Activated CD8-positive, alpha-beta memory T cell treated with anti-CD3 and anti-CD28 coated beads, Interleukin-2, amount 50 U/mL, for 24 hours (primary cell): ENCODE measurements around the gene DNTT.
"Not testable (repeated sequence)": the region's sequence is repeated elsewhere in the genome, so short reads cannot be mapped to it uniquely, and the experiment has no call there.

ENCODE experiments used
- DNase-seq: peaks from one replicate; pipeline ENCODE4 v3.0.0-alpha.2; 2020; ENCODE audit errors: extremely low read depth

Gene DNTT

DNA sequence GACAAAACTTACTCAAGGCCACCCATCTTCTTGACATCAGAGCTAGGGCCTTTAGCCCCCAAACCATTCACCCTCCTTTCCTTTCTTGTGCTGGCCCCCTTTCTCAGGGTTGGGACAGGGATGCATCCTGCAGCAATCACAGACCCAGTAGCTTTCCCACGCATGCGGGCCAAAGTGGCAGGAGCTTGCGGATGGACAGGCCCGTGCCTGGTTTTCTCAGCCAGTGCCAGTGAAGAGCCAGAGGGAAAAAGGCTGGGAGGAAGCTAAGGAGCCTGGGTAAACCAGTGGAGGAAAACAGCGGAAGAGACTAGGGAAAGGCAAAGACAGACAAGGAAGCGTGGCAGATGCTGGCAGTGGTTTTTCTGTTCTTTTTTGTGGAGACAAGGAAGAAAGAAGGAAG lies 27.8 kb upstream of the DNTT start:
- no peak for DNase-seq

DNA sequence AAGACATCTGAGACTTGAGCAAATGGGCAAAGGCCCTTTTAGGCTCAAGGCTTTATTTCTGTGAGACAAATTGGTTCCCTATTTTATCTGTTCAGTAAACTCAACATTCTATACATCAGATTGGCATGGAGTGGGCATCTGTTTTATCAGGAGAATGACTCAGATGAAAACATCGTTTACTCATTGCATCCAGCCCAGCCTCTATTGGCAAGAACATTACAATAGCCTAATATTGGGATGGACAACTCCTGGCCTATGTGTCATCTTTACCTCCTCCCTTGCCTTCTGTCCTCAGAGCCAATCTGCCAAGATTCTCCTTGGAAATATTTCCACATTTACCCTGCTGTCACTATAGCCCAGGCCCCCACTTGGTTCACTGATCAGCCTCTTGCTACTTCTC lies 27.4 kb upstream of the DNTT start:
- DNase-seq: no peak

DNA sequence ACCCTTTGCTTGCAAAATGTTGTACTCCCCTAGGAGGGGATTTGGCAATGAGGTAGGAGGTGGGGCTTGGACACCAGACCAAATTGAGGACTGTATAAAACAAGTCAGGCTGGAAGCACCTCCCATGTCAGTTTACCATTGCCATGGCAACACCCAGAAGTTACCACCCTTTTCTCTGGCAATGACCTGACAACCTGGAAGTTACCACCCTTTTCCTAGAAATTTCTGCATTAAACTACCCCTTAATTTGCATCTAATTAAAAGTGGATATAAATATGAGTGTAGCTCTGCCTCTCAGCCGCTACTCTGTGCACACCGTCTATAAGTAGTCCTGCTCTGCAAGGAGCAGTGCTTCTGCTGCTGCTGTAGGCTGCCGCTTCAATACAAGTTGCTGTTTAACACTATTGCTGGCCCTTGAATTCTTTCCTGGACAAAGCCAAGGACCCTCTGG lies 25.0 kb upstream of the DNTT start:
- DNase-seq: no peak

DNA sequence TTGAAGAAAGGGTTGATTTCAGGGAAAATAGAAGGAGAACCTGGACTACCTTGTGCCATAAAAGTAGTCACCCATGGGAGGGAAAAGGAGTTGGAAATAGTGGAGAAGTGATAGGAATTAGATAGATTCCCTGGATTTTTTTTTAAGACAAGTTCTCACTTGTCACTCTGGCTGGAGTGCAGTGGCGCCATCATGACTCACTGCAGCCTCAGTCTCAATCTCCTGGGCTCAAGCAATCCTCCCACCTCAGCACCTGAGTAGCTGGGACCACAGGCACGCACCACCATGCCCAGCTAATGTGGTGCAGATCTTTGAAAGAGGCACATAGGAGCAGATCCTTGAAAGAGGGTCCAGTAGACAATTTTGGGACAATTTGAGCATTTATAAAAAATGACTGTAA lies 23.4 kb upstream of the DNTT start:
- DNase-seq: no peak

DNA sequence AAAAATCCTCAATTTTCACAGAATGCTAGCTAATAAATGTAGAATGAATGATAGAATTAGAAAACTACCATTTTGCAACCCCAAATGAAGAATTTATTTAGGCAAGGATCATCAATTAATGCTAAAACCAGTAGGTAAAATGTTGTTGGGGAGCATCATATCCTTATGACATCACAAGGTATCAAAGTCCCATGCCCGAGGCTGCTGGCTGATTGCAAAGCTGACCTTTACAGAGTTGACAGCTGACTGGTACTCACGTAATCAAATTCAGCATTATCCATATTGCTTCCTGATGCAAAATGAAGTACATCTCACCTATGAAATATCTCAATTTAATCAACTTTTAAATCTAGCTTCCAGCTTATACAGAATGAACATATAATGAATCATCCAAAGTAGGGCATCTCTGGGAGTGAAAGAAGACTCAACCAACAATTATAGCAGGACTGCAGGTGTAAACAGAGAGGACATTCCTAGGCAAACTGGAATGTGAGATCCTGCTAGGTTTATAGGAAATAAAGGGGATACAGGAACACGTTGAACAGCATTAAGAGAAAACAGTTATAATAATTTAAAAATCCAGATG lies 22.7 kb upstream of the DNTT start:
- DNase-seq: no peak

DNA sequence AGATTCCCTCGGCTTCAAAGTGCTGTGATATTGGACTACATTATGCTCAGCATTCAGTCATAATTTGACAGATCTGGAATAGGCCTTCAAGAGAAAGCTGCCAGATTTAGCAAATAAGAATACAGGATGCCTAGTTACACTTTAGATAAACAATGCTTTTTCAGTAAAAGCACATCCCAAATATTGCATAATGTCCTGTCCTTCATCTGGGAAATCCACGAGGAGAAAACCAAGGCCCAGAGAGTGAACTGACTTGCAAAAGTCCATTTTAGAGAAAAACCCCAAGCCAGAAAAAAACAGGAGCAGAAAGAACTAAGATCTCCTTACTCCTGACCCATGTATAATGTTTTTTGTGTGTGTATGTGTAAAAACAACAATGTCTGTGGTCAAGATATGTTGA lies 20.9 kb upstream of the DNTT start:
- no peak for DNase-seq

DNA sequence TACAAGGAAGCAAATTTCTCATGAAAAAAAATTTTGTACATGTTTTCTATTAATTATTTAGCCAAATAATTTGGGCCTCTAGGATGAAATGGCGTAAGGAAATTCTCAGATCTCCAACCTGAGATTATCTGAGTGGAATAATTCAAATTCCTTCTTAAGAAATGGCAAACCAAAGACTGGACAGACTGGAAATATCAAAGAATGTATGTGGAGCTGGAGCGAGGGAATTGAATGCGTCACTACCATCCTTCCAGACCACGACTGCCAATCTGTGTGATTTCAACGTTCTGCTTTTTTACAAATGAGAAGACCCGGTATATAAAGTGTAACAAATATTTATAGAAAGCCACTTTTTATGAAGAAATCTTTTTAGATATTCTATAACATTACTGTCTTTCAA lies 20.5 kb upstream of the DNTT start:
- DNase-seq: no peak

DNA sequence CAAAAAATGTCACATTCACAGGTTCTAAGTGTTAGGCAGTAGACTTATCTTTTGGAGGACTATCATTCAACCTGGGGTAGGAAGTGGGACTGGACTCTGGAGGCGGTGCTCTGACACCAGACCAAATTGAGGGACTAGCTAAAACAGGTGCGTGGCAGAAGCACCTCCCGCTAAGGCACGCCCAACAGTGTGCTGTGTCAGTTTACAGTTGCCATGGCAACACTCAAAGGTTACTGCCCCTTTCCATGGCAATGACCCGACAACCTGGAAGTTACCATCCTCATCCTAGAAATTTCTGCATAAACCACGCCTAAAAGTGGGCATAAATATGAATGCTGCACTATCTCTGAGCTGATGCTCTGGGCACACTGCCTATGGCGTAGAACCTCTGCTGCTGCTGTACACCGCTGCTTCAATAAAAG lies 18.9 kb upstream of the DNTT start:
- no peak for DNase-seq

DNA sequence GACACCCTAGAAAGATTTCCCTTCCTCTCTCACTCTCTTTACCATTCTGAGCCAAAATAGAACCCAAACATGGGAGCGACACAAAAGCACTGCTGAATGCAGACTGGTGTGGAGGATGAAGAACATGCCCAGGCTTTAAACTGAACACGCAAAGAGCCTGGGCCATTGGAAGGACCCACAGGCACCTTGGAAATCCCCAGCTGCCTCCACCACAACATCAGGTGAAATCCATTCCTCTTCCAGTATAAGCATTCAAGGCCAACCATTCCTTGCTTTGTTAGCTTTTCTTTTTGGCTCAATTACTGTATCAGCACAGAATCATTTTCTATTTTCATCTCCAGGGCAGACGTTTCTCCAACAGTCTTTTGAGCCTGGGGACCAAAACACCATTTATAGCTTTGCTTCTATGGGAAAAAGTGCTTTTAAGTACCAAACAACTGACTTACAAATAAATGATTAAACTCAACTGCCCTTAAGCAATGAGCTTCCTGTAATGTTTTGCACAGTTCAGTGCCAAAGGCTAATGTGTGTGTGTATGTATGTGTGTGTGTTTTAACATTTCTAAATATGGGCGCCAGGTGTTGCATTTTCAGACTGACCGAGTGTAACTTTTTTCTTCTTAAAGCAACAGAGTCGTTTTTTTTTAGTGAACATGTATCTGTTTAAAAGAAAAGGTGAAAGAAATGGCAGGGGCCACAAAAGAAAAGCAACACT lies 16.7 kb upstream of the DNTT start:
- DNase-seq: no peak

DNA sequence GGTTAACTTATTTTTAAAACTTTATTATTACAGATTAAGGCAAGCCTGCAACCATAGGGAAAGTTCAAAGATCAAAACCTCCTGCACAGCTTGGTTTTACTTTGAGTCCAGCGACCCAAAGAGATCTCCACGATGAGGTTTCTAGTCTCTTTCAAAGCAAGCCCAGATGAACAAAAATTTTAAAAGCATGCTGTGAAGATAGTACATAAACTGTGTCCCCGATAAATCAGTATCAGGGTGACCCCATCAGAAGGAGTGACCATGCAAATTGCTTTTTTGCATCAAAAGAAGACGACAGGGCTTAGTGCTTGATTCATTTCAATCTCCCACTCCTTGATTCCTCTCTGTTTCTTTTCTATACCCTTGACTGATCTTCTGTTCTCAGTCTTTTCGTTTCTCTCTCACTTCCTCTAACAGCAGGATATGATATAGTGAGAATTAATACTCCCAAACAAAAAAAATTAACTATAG lies 16.0 kb upstream of the DNTT start:
- DNase-seq: no peak

DNA sequence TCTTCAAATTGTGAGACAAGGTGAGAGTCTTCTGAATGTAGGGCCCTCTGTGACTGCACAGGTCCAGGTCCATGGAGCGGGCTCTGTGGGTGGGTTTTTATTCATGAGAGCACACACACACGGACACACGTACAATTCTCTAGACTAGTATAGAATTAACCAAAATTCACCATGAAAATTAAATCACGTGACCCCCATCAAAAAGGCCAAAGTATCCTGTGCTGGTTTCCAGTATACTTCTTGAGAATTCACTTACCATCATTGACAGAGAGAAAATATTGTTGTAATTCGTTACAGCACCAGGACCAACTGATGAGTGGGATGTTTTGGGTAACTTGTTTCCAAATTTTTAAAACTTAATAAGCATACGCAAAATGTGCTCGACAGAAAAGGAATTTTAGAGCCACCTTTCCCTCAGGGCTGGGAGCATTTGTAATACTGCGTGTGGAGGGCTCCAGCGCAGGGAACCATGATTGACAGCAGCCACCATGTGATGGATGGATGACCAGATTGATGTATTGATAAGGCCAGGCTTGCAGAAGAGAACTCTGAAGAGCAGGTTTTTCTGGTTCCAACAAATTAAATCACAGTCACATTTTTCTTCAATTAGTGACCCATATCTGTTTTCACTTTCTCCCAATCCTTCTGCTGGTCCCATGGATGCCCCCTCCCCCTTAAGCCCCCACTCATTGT lies 14.9 kb upstream of the DNTT start:
- no peak for DNase-seq

DNA sequence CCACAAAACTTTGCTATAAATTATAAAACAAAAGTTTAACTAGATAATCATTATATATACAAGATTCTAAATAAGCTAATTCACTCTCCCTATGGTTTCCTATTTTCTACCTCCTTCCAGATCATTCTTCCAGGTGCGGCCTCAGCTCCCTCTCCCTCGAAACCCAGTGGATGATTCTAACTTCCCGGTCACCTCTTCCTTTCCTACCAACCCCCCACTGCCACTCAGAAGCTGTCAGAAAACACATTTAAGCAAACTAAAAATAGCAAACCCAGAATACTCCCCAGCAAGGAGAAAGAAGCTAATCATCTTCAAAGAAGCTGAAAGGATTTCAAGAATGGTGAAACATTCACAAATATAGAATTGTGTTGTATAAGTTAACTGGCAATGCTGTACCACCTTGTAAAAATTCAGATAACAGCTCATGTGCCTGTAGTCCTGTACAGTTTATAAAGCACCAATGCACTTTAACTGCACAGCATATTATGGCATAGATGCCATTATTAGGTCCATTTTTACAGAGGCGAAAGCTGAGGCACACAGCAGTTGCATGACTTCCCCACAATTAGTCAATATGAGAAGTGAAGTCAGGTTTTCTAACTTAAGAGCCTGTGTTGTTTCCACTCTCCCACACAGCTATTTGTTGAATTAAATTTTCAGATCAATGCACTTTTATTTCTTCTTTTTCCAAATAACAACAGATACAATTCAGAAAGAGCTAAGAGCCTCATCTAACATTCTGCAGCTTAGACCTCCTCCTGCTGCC lies 13.7 kb upstream of the DNTT start:
- no peak for DNase-seq

DNA sequence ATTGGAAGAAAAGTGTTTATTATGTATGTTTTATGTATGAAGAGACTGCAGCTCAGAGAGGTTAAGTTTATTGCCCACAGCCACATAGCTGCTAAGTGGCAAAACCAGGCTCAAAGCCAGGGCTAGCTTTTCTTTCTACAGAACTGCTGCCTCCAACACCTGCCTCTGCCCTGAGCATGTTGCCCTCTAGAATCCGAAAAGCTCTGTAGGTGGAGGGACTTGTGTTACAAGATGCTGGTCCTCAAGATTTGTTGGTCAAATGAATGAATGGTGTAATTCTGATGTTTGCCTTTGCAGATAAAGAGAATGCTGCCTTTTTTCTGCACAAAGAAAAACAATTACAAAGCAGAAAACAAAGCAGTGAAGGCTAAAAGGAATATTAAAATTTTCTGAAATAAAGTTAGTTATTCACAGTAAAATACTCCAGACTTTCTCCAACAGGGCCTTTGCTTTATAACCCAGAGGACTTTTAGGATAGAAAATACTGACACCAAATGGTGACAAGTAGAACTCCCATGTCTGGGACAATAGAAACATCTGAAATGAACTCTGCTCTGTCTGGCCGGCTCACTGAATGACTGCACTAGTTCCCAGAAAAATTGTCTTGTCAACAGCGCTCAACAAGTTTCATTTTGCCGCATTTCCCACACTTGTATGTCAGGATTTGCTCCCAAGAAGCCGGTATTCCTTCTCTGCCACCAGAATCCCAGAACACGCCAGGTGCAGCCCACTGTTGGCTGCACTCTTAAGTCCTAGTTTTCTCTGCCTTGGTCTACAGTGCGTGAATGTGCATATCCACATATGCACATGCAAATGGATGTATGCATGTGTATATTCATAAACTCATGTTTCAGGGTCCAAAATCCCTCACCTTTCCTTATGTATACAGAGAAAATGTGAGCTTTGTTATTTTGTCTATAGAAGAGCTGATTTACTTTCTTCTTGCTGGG lies 11.0 kb upstream of the DNTT start:
- DNase-seq: no peak

DNA sequence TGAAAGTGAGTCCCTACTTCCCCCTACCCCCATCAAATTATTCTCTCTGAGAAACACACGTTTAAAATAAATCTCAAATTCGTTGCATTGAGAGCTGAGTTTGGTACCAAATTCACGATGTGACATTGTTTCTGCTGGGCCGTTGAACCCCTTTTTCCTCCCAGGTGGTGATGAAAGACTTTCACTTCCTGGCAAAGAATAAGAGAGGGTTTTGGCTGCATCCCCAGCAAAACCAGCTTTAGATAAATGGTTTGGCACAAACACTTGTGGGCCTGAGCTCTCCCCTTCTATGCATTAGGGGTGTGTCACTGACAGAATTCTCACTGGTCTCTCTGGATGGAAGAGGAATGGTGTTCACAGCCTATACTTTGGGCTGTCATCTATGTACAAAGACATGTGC lies 8.8 kb upstream of the DNTT start:
- no peak for DNase-seq

DNA sequence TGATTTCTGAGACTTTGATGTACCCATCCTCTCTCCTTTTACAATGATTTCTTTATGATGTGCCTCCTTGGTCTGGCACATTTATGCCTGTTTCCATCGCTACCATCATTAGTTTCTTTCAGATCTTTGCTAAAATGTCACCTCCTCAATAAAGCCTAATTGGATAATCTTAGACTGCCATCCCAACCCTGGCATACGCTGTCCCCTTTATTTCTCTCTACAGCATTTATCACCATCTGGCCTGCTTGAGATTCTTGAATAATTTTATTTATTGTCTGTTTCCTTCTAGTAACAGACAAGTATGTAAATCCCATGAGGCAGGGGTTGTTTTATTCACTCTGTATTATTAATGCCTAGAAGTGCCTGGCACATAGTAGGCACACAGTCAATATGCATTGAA lies 6.7 kb upstream of the DNTT start:
- DNase-seq: no peak

DNA sequence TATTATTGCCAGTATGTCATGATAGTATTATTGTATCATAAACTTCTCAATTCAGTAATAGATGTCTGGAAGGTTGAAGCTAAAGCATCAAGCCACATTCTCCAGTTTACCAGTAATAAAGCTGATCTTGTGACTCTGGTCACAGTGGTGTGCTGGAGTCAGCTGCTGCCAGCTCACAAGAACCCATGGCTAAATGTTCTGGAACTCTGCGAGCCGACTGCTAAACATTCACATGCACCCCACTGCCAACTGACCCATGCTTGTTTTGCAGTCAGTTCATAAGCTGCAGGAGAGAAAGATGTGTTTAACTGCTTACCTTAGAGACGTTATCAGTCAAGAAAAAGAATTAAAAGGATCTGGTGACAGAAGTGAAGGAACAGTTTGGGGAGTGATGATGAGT lies 5.9 kb upstream of the DNTT start:
- no peak for DNase-seq

DNA sequence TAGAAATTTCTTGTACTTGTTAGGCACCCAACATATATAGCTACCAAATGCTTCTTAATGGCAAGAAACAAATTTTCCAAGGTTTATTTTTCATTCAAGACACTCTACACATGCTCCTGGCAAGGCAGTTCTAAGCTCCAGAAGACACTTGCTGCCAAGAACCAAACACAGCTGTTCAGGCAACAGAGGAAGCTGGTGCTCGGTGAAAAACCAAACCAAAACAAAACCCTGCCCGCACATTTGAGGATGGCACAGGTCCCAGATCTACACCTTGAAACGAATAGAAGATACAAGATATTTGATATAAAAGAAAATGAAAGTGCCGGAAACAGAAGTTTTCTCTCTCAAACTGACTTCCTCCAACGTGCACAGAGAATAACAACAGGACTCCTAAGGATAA lies 4.9 kb upstream of the DNTT start:
- DNase-seq: no peak

DNA sequence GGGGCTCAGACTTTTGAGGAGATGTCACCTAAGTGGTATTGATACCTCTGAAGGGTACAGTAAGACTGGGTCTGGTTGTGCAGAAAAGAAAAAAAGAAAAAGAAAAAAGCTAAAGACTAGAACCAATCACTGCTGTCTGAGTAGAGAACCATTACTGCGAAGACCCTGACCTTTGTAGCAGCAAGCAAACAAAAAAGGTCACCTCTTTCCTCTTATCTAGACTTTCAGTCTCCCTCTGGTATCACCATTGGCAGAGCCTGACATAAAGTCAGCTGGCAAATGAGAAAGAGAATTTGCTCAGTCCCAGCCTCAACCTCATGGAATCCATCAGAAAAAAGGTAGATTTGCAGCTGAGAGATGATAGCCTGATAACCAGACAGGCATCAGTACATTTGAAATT lies 2.6 kb upstream of the DNTT start:
- DNase-seq: no peak

DNA sequence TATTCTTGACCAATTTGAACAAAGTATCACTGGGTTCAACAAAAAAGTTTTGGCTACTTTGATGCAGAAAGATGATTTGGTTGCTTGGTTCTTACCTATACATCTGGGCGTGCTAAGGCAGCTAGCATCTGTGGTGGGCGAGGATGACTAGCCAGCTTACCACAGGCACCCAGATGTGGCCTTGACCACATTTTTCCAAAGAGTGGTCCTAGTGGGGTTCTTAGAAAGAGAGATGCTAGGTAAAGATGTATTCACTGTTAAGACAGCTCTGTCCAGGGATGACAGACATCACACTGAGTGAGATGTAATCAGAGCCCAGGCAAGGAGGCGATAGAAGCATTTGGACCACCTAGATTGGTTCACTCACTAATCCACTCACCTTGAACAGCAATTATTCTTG lies 785 bp downstream of the DNTT start:
- DNase-seq: no peak

DNA sequence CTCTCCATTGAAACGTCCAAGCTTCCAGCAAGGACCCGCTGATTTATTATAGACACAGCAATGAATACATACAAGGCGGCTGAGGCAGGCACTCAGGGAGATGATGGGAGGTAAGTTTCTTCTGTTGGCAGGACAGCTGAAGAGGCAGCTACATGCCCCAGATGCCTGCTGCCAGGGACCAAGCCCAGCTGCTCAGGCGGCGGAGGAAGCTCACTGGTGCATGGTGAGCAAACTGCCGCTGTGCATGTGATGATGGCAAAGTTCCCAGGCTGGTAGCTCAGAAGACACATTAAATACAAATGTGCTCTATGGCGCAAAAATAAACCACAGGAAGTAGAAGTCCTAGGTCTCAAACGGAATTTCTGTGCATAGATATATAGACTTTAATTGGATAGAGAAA lies 2.3 kb downstream of the DNTT start:
- no peak for DNase-seq

DNA sequence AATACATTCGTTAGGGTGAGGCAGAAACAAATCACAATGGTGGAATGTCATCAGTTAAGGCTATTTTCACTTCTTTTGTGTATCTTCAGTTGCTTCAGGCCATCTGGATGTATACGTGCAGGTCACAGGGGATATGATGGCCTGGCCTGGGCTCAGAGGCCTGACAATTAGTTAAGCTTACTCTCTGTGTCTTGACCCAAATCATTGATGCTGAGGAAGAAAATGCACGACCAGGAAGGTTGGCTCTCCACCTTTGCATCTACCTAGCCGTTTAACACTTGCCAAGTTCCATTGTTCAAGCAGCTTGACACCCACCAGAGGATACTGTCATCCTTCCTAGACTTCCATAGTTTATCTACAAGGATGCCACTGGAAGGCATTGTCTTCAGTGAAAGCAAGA lies 4.6 kb downstream of the DNTT start:
- DNase-seq: not testable (repeated sequence)
